Activated effector memory CD4-positive, alpha-beta T cell treated with anti-CD3 and anti-CD28 coated beads, Interleukin-2, amount 50 U/mL, for 16 hours (primary cell): ENCODE measurements around the gene VASP.
A peak's percentile ranks its signal among the peaks of the same experiment; 100 is the strongest.
"Not testable (repeated sequence)": the region's sequence is repeated elsewhere in the genome, so short reads cannot be mapped to it uniquely, and the experiment has no call there.

Experiments used
- DNase-seq: peaks from one replicate; pipeline ENCODE4 v3.0.0-alpha.2; 2020

Gene VASP

DNA sequence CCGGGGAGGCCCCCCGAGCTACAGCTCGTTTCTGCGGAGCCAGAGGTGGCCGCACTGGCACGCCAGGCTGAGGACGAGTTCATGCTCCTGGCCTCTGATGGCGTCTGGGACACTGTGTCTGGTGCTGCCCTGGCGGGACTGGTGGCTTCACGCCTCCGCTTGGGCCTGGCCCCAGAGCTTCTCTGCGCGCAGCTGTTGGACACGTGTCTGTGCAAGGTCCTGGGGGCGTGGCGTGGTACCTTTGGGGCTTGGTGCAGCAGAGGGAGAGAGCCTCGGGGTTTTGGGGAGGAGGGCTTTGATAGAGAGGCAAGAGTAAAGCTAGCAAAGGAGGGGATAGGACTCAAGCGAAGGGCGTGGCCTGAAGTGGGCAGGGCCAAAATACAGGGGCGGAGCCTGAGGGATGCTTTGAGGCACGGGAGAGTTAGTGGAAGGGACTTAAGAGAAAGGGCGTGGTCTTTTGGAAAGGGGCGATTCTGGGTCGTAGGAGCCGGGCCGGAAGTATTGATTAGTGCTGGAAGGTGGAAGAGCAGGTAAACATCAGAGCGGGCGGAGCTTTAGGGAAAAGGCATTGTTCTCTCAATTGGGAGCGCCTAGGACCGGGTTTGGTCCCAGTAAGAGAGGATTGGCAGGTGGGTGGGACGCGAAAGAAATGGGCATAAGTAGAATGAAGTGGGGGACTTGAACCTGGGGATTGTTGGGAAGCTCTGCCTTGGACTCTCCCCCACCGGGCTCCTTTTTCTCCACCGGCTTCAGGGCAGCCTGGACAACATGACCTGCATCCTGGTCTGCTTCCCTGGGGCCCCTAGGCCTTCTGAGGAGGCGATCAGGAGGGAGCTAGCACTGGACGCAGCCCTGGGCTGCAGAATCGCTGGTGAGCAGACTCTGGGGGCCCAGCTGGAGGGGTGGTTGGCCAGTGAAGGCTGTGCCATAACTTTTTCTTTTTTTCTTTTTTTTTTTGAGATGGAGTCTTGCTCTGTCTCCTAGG is 7.8 kb upstream of the VASP start:
- DNase-seq: peak; percentile 86

DNA sequence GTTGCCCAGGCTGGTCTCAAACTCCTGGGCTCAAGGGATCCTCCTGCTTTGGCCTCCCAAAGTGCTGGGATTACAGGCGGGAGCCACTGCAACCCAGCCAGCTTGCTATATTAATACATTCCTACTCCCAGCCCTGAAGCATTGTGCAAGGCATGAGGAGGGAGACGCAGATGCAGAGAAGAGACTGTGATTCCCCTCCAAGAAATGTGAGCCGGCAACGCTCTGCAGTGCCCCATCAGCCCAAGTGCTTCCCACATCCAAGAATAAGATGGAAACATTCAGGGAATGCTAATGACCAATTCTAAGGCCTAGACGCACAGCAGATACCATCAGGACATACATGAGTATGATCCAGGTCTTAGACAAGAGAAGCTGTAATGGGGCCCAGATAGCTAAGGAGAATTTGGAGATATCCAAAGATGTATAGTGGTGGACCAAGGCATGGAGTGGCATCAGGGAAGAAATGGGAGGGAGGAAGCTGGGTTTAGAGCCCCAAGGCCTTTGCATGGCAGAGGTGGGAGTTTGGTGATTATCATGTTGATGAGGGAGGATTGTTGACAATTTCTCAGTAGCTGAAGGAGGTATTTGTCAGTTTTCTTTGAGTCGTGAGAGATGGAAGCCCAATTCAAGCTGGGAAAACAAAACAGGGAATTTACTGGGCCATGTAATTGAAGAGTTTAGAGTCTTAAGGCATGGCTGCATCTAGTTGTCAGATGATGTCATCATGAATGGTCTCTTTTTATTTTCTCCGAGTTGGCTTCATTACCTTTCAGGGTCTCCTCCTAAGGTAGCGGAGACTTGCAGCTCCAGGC is 6.2 kb upstream of the VASP start:
- no peak for DNase-seq

DNA sequence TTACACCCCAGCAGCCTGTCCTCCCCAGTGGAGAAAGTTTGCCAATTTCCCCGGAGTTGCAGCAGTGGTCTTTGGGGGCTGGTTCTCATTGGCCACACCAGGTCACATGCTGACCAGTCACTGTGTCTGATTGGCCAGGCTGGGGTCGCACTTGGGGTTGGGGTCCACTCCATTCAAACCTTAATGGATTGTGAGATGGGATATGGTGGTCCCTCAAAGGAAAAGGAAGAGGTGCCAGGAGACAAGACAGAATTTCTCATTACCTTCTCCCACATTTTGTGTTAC is 5.6 kb upstream of the VASP start:
- no peak for DNase-seq

DNA sequence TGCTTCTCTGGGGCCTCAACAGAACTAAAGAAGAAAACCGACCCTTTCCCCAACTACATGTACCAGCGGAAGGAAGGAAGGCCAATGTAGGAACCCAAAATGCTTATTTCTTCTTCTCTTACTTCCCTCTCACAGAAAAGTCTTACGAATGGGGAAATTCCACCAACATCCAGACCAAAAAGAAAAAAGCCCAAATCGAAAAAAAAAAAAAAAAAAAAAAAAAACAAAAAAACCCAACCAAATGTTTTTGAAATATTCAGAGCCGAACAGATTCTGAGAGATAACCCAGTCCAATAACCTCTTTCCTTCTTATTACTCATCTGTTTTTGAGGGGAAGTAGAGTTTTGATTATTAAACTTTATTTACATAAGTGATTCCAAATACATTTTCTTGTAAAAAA is 5.2 kb upstream of the VASP start:
- no peak for DNase-seq

DNA sequence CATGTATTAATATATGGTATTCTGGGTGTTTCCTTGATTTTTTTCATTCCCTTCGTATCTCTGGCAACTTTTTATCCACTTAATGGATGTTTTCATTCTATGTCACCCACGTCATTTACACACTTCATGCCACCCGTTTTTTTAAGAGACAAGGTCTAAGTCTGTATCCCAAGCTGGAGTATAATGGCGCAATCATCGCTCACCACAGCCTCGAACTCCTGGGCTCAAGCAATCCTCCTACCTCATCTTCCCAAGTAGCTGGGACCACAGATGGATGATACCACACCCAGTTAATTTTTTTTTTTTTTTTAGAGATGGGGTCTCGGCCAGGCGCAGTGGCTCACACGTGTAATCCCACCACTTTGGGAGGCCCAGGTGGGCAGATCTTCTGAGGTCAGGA is 3.4 kb upstream of the VASP start:
- no peak for DNase-seq

DNA sequence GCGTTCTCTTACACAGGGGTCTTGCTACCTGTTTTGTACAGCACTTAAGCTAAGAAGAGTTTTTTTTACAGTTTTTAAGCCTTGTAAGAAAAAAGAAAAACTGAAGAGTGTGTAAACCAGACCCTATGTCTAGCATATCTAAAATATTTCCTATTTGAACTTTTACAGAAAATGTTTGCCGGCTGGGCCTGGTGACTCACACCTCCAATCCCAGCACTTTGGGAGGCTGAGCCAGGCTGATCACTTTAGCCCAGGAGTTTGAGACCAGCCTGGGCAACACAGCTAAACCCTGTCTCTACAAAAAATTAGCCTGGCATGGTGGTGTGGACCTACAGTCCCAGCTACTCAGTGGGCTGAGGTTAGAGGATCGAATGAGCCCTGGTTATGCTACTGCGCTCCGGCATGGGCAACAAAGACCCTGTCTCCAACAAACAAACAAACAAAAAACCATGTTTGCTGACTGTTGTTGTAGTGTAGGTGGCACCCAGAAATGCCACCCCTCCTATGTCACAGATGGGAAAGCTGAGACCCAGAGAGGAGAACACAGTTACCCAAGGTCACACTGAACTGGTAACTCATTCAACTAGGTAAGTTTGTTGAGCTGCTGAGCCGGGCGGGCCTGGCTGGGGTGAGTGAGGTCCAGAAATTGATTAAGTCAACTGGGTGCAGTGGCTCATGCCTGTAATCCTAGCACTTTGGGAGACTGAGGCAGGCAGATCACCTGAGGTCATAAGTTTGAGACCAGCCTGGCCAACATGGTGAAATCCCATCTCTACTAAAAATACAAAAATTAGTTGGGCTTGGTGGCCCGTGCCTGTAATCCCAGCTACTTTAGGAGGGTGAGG is 1.9 kb upstream of the VASP start:
- no peak for DNase-seq

DNA sequence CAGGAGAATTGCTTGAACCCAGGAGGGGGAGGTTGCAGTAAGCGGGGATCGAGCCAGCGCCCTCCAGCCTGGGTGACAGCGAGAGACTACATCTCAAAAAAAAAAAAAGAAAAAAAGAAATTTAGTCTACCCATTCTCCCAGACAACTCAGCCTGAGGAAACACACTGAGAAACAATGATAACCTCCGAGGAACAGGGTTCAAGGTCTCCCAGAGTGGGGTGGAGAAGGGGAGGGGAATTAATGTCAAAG is 1.4 kb upstream of the VASP start:
- no peak for DNase-seq

DNA sequence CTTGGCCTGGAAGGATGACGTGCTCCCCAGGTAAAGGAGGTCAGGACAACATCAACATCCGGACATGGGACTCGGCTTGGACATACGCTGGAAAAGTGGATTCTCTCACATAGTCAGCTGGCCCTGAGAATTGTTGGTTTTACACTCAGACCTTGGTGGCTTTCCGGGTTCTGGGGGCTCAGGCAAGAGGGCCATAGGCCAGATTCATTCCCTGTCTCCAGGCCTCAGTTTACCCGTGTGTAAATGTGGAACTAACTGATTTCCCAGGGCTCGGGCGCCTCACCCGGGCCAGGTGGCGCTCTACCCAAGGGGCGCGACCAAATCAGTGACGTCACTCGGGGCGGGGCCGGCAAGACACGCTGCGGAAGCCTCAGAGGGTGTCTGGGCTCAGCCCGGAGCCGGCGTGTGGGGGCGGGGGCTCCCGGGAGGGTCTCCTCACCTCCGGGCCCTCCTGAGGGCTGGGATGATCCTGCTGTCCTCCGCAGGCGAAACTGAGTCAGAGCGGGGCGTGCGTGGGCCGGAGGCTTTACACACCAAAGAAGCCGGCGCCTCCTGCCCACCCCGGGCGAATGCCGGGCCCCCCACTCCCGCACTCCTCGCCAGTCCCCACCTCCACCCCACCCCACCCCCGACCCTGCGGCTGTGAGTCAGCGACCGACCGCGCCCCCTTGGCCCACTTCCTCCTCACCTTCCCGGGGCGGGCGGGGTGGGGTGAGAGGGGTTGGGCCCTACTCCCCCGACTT is 862 bp upstream of the VASP start:
- DNase-seq: peak; percentile 99

DNA sequence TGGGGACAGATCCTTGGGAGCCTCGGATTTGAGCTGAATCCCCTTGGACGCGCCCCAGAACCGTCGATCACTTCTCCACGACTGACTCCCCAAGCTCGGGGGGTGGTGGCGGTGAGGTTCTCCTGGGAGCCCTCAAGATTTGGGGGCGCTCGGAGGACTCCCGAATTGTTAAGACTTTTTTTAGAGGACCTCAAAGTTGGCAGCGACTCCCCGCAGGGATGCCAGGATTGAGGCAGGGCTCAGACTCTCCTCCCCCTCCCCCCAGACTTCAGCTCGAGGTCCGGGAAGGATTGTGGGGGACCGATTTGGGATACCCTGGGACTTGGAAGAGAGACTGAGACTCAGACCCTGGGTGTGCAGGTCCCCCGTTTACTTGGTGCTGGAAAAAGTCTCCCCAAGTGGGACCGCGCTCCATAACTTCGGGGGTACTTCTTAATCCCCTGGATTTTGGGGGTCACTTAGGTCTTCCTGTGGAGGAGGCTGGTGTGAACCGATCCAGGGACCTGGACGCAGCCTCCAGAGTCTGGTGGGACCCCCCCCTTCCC is 665 bp downstream of the VASP start:
- DNase-seq: no peak

DNA sequence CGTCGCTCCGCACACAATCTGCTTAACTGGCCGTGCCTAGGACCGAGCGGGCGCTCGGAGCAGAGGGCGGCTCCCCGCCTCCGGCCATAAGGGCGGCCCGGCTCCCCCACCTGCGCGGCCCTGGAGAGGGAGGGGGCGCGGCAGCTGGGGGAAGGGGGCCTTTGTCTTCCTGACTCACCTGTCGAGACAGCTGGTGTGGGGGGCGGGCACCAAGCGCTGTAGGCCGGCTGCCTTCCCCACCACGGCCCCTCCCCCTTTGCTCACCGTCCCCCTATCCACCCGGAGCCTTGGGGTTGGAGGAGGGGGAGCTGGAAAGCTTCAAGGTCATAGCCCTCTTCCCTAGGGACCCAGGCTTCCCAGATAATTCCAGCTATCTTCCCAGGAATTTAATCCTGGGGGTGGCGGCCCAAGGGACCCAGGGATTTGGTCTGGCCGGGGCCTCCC is 1.2 kb downstream of the VASP start:
- DNase-seq: peak; percentile 81

DNA sequence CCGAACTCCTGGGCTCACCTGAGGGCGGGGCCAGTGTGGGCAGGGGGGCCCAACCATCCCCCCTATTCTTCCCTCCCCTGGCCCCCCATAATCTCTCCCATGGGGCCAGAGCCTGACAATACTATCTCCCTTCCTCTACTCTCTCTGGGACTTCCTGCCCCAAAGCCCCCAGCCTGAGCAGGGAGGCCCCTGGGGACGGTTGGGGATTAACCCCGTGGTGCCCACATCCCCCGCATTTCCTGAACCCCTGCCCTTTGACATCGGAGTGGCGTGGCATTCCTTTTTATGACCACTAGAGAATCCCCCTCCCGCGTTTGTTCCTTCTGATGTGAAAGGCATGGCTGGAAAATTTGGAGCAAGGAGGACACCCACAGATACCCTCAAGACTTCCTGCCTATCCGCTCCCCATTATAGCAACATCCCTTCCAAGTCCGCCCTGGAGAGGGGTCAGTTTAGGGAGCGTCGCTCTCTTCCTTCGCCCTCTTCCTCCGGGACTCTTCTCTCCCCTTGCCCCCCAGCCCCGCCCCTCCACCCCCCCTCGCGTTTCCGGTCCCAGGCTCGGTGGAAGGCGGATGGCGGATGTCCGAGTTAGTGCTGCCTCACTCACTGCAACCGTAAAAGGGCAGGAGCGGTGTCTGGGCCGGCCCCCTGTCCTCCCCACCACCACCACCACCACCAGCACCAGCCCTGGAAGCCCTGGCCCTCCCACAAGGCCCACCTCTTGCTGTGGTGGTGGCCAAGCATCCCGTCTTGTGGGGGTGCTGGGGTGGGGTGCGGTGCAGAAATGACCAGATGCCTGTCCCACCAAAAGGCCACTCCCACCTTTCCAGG is 1.8 kb downstream of the VASP start:
- DNase-seq: peak; percentile 79

DNA sequence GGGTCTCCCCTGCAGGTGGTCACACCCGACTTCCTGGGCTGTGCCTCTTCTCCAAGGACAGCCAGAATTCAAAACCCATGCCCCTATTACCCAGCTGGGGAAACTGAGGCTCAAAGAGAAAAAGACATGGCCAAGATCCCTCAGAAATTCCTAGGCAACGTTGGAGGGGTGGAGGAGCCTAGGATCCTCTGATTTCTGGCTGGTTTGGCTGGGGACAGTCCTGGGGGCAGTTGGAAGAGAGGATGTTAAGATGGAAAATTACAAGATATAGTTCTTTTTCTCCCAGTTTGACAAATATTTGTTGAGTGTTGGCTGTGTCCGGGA is 2.4 kb downstream of the VASP start:
- DNase-seq: no peak

DNA sequence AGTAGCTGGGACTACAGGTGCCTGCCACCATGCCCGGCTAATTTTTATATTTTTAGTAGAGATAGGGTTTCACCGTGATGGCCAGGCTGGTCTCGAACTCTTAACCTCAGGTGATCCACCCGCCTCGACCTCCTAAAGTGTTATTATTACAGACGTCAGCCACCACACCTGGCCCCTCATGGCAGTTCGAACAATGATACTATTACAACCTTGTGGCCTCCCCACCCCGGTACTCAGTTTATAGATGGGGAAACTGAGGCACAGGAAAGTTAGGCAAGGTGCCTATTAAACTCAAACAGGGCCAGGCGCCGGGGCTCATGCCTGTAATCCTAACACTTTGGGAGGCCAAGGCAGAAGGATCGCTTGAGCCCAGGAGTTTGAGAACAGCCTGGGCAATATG is 3.1 kb downstream of the VASP start:
- DNase-seq: not testable (repeated sequence)

DNA sequence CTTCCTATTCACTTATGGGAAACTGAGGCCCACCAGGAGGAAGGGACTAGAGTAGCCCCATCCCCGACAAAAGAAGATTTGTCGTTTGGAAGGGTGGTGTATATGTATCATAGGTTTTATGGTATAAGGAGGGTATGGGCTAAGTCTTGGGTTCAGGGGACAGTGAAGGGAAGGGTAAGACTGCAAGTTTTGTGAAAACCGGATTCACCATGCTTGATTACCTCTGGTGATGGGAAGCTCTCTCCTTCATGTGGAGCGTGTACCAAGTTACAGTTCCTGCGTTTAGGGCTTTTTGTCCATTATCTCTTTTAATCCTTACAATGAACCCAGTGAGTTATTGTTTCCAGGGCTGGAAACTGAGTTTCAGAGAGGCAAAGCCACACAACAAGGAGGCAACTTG is 3.8 kb downstream of the VASP start:
- no peak for DNase-seq

DNA sequence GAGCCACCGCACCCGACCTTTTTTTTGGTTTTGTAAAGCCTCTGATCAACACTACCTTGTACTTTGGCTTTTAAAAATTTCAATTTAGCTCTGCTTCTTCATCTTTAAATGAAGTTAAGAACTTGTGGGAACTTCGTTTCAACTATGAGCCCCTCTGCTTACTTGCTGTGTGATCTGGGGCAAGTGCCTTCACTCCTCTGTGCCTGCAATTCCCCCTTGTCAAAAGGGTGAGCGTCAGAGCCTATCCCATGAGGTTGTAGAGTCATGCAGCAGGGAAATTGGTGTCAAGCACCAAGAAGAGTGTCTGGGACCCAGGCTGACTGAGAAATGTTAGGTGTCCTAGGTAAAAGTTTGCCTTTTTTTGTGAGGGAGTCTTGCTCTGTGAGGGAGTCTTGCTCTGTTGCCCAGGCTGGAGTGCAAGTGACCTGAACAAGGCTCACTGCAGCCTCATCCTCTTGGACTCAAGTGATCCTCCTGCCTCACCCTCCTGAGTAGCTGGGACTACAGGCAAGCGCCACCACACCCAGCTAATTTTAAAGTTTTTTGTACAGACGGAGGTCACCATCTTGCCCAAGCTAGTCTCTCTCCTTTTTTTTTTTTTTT is 5.7 kb downstream of the VASP start:
- DNase-seq: no peak

DNA sequence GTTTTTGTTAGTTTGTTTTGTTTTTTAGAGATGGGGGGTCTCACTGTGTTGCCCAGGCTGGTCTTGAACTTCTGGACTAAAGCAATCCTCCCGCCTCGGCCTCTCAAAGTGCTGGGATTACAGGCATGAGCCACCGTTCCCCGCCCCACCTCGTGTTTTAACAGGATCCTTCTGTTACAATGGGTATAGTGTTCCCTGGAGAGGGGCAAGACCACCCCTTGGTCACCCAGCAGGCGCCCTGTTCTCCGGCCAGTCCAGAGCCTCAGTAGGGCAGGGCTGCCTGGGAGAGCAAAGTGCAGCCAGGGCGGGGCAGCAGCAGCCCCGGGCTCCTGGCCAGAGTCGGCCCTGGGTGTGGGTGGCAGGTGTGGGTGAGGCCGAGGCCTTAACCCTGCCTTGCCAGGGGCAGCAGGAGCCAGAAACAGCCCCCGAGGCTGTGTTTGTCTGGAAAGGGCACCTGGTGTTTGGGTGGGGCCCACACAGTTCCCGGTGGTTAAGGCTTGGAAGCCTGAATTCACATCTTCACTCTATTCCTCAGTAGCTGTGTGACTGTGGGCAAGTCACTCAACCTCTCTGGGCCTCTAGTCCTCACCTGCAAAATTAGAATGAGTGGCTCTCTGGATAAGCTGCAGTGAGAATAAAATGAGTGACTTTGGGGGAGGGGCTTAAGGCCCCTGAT is 7.2 kb downstream of the VASP start:
- DNase-seq: no peak

DNA sequence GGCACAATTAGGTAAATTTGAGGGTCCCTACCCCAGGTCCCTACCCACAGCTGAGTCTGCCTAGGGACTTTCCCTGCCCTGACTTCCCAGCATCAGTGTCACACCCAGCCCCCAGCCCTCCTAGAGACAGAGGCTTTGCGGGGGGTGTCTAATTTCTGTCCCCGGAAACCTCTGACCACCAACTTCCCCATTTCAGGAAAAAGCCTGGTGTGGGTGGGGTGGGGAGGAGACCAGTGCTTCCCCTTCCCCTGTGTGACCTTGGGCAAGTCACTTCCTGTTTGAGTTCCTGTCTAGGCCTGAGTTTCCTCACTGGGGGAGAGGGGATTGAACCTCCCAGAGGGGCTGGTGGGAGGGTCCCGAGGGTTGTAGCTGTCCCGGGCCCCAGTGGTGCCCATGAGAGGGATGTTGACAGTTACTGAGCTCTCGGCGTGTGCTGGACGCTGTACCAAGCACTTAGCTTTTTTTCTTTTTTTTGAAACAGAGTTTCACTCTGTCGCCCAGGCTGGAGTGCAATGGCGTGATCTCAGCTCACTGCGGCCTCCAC is 7.9 kb downstream of the VASP start:
- peak; percentile 79 for DNase-seq

DNA sequence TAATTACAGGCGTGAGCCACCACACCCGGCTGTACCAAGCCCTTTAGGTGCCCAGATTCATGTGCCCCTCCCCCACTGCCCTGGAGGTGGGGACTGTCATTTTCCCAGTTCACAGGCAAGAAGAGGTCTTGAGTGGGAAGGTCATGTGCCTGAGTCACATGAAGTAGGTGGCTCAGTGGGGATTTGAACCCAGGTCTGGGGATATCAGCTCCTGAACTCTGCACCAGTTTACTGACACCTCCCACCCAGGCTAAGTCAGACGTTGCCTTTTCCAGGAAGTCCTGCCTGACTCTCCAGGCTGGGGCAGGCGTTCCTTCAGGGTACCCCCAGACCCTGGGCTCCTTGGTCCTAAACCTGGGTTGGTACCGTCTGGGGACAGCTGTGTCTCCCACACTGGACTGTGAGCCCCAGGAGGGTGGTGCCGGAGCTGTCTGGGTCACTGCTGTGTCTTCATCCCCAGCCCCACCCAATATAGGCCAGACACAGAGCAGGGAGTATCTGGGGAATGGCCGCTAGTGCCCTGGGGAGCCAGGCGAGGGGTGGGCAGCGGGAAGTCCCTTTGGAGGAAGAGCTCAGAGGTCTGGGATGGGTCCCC is 8.6 kb downstream of the VASP start:
- no peak for DNase-seq

DNA sequence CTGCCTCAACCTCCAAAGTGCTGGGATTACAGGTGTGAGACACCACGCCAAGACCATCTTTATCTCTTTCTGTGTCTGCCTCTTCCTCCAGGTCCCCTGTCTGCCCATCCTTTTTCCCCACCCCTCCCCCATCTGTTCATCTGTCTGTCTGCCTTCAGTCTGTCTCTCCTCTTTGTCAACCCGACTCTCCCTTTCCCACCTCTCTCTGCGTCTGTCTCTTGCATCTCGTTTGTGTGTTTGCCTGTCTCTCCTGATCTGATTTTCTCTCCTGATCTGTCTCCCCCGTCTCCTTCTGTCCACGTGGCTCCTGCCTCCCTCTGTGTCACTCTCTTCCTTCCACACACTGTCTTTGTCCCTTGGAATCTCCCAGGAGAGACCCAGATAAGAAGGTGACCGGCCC is 10.0 kb downstream of the VASP start:
- DNase-seq: no peak
